ENCODE data around the gene ATRN. TPM values are rescaled to one million over a fixed set of nuclear protein-coding genes. Genes with fewer than 3 reads are reported as not detected.
"Not testable (repeated sequence)": the region's sequence is repeated elsewhere in the genome, so short reads cannot be mapped to it uniquely, and the experiment has no call there.

Gene ATRN
- total RNA-seq, 2 experiments from 2014 or later = 10.9 to 11.6 TPM

DNA sequence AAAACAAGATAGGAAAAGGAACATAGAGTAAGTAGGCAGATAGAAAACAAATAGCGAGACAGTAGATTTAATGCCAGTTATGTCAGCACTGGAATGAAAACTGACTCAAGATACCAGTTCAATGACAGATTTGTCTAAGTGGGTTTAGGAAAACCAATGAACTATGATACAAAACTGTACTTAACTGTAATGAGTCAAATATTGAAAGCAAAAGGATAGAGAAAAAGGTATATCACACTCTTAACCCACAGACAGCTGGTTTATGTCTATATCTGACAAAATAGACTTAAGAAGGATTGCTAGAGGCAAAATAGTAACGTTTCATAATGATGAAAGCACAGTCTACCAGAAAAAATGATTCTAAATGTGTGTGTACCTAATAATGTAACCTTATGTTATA is 38.2 kb downstream of the ATRN start:
- POLR2A ChIA-PET = interaction anchor here (0.7 kb wide), 1 partner anchor 261 kb away, joined by 3 read pairs; no protein-coding TSS in a partner anchor

DNA sequence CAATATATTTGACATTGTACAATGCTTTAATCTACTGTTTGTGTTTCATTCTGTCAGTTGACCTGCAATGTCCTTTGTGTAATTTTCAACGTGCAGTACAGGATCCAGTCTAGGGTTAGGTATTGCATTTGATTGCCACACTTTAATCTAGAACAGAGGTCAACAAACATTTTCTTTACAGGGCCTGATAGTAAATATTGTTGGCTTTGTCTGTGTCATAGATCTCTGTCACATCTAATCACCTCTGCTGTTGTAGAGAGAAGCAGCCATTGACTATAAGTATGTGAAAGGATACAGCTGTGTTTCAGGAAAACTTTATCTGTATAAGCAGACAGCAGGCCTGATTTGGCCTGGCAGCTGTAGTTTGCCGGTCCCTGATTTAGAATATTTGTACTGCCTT is 39.3 kb downstream of the ATRN start:
- ChIA-PET POLR2A (no interaction called here), CTCF (no interaction called here)

More for the DNA sequence above, 38.2 kb downstream of the ATRN start:
- CTCF ChIA-PET = no interaction called here

DNA sequence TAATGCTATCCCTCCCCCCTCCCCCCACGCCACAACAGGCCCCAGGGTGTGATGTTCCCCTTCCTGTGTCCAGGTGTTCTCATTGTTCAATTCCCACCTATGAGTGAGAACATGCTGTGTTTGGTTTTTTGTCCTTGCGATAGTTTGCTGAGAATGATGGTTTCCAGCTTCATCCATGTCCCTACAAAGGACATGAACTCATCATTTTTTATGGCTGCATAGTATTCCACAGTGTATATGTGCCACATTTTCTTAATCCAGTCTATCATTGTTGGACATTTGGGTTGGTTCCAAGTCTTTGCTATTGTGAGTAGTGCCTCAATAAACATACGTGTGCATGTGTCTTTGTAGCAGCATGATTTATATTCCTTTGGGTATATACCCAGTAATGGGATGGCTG is 41.4 kb downstream of the ATRN start:
- CTCF ChIA-PET, POLR2A ChIA-PET: not testable (repeated sequence)

DNA sequence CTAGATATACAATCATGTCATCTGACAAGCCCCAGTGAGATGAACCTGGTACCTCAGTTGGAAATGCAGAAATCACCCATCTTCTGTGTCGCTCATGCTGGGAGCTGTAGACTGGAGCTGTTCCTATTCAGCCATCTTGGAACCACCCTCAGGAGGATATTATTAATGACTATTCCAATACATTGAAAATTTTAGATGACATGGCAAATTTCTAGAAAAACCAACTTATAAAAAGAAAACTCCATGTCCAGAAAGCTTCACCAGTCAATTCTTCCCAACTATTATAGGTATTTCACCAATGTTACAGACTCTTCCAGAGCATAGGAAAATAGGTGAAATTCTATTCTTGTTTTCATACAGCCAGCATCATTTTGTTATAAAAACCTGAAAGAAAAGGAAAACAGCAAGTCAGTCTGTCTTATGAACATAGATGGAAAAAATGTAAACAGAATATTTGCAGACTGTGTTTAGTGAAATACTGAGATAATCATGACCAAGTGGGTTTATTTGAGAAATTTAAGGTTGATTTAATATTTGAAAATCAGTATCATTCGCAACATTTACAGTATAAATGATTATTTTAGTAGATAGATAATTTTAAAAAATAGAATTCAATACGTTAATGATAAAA is 43.3 kb downstream of the ATRN start:
- POLR2A ChIA-PET = no interaction called here
- CTCF ChIA-PET = no interaction called here

DNA sequence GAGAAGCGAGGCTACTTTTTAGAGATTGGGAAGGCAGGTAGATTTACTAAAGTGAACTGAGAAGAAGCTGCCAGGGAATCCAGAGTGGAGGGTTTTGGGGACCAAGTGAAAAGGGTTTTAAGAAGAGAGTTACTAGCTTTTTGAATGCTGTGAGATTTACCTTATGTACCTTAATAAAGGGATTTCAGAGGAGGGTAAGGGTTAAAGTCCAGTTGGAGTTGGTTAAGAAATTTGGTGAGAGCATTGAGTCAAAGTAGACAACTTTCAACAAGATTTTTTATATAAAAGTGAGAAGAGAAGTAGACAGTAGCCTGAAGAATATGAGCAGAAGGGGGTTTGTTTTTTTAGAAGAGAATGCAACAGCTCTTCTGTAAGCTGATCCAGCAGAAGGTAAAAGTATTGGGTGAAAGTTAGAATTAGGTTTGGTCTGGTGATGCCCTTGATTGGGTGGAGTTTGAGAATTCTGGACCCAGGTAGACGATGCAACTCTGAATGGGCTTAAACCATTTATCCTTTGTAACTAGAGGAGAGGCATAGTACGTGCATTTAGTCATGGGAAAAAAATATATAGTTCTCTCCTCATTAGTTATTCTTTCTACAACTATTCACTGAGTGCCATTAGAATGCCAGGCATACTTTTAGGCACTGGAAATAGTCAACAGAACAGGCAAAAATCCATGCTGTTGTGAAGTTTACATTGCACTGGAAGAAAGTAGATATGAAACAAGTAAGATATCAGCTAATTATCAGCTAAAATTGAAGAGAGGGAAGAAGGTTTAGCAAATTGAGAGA is 44.8 kb downstream of the ATRN start:
- ChIA-PET POLR2A (no interaction called here), CTCF (no interaction called here)

DNA sequence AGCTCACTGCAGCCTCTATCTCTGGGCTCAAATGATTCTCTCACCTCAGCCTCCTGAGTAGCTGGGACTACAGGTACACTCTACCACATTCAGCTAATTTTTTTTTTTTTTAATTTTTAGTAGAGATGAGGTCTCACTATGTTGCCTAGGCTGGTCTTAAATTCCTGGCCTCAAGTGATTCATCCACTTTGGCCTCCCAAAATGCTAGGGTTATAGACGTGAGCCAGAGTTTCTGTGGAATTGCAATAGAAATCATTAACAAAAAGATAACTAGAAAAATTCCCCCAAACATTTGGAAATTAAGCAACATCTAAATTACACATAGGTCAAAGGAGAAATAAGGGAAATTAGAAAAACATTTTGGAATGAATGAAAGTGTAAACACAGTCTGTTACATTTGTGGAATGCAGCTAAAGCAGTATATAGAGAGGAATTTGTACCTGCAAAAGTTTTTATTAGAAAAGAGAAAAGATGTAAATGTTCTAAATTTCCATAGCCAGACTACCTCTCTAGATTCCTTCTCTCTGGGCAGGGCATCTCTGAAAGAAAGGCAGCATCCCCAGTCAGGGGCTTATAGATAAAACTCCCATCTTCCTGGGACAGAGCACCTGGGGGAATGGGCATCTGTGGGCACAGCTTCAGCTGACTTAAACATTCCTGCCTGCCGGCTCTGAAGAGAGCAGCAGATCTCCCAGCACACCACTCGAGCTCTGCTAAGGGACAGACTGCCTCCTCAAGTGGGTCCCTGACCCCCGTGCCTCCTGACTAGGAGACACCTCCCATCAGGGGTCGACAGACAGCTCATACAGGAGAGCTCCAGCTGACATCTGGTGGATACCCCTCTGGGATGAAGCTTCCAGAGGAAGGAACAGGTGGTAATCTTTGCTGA is 51.3 kb downstream of the ATRN start:
- ChIA-PET CTCF (no interaction called here), POLR2A (no interaction called here)

DNA sequence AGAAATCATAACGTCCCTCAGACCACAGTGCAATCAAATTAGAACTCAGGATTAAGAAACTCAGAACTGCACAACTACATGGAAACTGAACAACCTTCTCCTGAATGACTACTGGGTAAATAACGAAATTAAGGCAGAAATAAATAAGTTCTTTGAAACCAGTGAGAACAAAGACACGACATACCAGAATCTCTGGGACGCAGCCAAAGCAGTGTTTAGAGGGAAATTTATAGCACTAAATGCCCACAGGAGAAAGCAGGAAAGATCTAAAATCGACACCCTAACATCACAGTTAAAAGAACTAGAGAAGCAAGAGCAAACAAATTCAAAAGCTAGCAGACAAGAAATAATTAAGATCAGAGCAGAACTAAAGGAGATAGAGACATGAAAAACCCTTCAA is 53.9 kb downstream of the ATRN start:
- POLR2A ChIA-PET, CTCF ChIA-PET: not testable (repeated sequence)

DNA sequence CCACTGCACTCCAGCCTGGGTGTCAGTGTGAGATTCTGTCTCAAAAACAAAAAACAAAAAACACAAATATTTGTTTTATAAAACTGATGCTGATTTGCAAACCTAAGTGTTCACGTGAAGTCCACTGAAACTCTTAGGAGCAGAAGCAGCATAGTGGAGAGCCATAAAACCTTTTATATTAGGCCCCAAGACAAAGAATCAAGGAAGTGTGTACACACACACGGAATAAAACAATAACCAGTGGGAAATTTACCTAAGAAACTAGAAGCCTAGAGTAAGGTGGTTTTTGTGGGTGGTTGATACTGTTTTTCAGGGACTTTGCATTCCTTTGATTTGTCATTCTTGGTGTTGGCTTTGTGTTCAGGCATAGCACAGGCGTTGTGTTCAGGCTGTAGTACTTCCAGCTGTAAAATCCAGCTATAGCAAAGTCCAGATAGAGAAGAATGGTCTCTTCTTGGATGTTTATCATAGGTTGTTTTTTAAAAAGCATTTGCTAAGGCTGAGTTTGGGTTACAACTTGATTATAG is 61.3 kb downstream of the ATRN start:
- CTCF ChIA-PET = no interaction called here
- POLR2A ChIA-PET = no interaction called here

DNA sequence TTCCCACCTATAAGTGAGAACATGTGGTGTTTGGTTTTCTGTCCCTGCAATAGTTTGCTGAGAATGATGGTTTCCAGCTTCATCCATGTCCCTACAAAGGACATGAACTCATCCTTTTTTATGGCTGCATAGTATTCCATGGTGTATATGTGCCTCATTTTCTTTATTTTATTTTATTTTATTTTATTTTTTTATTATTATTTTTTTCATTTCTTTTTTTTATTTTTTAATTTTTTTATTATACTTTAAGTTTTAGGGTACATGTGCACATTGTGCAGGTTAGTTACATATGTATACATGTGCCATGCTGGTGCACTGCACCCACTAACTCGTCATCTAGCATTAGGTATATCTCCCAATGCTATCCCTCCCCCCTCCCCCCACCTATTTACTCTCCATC is 66.9 kb downstream of the ATRN start:
- POLR2A ChIA-PET, CTCF ChIA-PET: not testable (repeated sequence)

DNA sequence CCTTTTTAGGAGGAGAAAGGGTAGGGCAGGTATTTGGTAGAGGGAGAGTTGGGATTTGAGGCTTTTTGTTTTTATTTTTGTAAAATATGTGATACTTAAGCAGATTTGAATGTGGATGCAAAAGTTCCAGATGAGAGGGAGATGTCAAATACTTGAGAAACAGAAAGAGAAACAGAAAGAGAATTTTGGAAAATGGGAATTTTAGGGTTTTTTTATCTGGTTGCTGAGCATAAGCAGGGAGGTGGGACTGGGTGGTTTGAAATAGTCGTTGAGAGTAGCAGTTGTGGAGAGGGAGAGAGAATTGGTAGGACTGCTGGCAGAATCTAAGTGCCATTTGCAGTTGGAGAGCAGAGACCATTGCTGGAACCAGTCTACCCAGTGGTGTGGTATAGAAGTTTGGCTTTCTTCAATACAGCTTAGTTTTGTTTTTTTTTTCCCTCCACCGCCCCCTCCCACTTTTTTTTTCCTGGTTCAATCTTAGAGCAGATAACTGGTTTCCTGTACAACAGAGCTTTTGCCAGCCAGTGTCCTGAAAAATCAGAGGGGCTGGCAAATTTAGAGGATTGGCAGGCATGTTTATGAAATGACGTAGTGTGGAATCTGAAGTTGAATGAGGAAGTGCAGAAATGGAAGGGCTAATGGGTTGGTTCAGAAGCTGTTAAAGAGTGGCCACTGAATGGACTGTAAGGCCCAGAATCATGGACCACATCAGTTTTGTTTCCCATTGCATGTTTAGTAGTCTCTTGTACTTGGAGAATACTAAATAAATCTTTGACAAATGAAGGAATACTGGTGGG is 68.7 kb downstream of the ATRN start:
- POLR2A ChIA-PET = no interaction called here
- CTCF ChIA-PET = no interaction called here

DNA sequence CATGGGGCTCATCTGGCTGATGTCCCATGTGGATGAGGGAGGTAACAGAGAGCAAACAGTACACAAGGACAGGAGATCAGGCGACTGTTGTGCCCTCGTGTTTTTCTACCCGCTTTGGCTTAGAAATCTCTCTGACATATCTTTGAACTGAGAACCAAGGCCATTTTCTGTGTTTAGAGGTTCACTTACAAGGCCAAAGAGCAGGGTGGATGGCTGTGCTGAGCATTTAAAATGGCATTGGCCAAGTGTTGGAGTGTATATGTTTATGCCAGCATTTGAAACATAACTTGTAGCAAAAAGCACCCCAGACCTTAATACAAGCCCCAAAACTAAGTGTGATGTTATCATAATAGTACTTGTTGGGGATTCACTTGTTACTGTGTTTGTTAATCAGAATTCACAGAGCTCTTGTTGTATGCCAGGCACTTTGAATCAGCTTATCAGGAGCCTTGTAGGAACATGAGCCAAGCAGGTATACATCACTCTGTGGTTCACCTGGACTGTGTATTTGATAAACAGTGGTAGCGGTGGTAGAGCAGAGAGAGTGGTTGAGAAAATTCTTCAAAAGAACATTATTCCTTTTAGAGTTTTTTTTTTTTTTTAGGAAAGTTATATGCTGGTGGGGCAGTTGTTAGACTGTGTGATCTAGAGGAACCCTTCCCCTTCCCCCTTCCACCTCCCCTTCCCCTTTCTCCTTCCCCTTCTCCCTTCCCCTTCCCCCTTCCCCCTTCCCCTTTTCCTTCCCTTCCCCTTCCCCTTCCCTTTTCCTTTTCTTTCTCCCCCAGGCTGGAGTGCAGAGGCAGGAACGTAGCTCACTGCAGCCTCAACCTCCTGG is 71.3 kb downstream of the ATRN start:
- CTCF ChIA-PET = no interaction called here
- POLR2A ChIA-PET = no interaction called here

DNA sequence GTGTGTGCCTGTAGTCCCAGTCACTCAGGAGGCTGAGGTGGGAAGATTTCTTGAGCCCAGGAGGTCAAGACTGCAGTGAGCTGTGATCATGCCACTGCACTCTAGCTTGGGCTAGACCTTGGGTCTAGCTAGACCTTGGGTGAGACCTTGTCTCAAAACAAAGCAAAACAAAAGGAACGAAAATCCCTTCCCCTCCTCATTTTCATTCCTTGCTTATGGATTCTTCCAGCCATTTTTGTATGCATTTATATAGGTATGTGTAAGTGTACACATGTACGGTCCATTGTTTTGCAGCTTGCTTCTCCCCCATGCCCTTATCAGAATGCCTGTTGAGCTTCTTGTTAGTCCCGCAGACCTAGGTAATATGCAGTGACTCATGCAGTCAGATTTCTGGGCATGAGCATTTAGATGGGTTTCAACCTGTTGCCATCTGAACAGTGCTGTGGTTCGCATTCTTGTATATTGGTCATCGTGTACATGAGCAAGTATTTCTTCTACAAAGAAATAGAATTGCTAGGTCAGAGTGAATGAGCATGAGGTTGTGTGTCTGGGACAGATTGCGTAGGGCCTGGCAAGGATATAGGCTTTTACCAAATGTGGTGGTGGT is 73.2 kb downstream of the ATRN start:
- POLR2A ChIA-PET = no interaction called here
- CTCF ChIA-PET = no interaction called here

DNA sequence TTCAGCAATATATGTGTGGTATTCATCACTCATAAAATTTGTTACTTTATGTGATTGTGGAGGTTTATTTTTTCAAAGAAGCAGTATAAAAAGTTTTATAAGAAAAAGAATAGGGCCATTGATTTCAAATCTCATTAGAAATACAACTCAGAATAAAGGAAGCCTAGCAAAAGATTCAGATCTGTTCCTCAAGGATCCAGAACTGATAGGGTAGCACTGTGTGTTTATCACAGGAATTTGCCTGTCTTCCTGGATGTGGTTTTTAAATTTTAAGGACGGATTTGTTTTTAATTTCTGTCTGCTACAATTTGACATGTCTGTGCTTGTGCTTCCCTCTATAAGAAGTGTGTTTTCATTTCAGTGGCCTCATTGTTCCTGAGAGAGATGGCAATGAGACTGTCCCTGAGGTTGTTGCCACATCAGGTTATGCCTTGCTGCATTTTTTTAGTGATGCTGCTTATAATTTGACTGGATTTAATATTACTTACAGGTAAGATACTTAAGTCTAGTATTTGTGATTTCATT is 74.6 kb downstream of the ATRN start:
- ChIA-PET POLR2A (no interaction called here), CTCF (no interaction called here)

DNA sequence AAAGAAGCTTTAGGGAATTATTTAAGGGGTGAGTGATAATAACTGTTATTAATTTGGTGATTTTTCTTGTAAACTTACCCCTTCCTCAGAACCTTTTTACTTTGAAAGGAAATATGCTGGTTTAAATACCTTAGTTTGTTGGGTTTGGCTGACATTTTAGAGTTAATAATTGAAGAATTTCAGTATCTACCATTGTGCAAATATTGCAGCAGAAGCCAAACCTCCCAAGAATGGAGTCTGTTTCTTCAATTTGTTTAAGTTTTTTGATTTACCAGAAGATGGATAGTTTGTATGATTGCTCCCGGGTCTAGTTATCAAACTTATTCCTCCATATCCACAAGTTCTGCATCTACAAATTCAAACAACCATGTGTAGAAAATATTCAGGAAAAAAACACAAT is 77.1 kb downstream of the ATRN start:
- POLR2A ChIA-PET = no interaction called here
- CTCF ChIA-PET = no interaction called here

DNA sequence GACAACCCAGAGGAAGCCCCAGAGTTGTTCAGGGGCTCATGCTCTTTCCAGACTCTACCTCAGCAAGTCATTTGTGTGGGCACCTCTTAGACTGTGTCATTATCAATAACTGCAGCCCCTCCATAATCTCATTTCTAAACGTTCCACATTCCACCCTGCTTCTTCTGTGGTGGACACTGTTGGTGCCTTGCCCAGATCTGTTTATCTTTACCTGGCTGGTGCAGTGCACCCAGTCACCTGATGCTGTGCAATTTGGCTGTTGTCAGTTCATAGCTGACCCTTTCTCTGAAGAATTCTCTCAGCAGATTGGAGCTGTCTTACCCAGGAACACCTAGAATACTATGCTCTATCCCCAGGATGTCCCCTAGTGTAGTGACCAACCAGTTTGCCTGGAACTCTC is 80.0 kb downstream of the ATRN start:
- ChIA-PET CTCF (no interaction called here), POLR2A (no interaction called here)

DNA sequence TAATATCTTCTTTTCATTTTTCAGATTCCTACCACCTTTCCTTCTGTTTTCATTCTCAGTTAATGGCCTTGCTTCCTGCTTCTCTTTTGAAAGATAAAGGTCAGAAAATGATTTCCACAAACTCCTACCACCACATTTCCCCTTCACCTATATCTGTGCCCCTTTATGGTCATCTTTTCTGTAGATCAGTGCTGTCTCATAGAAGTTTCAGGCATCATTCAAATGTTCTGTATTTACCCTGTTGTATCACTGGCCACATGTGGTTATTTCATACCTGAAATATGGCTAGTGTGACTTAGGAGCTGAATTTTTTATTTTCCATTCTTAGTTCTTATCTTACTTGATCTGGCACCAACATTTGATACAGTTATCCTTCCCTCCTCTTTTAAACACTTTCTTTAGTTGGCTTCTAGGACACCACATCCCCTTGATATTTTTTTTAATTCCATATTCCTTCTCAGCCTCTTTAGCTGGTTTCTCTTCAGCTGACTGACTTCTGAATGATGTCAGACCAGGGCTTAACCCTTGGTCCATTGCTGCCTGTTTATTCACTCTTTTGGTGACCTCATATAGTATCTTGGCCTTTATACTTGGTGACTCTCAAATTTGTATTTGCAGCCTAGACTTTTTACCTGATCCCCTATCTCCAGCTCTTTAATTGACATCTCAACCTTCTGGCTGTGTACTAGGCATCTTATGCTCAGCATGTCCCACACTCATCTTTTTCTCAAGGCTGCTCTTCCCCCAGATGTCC is 81.0 kb downstream of the ATRN start:
- ChIA-PET CTCF (interaction anchor here (0.9 kb wide), 1 partner anchor 12 kb away, joined by 3 read pairs; no protein-coding TSS in a partner anchor), POLR2A (no interaction called here)

DNA sequence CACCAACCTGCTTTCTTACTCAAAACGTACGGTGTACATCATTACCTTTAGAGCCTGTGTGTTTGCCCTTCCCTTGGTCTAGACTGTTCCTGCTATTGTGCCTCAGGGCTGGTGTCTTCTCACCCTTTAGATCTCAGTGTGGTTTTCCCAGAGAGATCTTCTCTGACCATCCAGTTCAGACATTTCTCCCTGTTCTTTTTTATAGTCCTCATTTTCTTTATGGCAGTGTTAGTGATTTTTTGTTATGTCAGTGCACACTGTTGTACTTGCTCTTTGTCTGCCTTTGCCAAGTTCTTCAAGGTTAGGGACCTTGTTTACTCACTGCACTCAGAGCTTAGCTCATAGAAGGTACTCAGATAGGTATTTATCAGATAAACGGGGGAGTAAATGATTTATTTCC is 82.8 kb downstream of the ATRN start:
- POLR2A ChIA-PET = no interaction called here

More for the DNA sequence above, 82.8 kb downstream of the ATRN start:
- CTCF ChIA-PET = no interaction called here
